HL-60 (cell line): ENCODE results near the gene PXK.

Experiments
- DNase-seq, 2 experiments: peaks; one replicate each; pipeline ENCODE4 v3.0.0-alpha.2; 2010 to 2020; ENCODE audit warnings: low read depth in 1 of 2, low spot score in 1 of 2
- H3K27ac ChIP-seq: fragments of 250-450 bp; sonication (Bioruptor Pico); replicated peaks from 2 replicates; pipeline ENCODE4 v1.5.1; 2020; ENCODE audit warnings: mild to moderate bottlenecking, moderate library complexity
- H3K27me3 ChIP-seq: fragments of 250-450 bp; sonication (Bioruptor Pico); 2 replicates; pipeline ENCODE4 v1.5.1; 2021; ENCODE audit warnings: mild to moderate bottlenecking, moderate library complexity; ENCODE audit not compliant: insufficient read depth, poor library complexity, severe bottlenecking
- H3K4me3 ChIP-seq: replicated peaks from 2 replicates; pipeline ENCODE4 v1.5.1; 2011; ENCODE audit warnings: mild to moderate bottlenecking, control low read depth, low read length; ENCODE audit not compliant: insufficient read depth
- GABPA ChIP-seq: IDR thresholded peaks from 2 replicates; pipeline ENCODE4 v1.6.1; 2012; ENCODE audit warnings: low read depth
- POLR2AphosphoS5 ChIP-seq: IDR thresholded peaks from 2 replicates; pipeline ENCODE4 v1.6.1; 2012; ENCODE audit warnings: low read depth
- SPI1 ChIP-seq: IDR thresholded peaks from 2 replicates; pipeline ENCODE4 v1.6.1; 2012; ENCODE audit warnings: low read depth, mild to moderate bottlenecking, borderline replicate concordance
- TF ChIP-seq, protein P1 (sequence below): IDR thresholded peaks from one replicate; pipeline ENCODE4 v1.5.1; 2011; ENCODE audit warnings: low read length, control low read depth, inconsistent platforms; ENCODE audit not compliant: insufficient read depth
- TF ChIP-seq, protein P2 (sequence below): IDR thresholded peaks from 2 replicates; pipeline ENCODE4 v1.6.1; 2012; ENCODE audit warnings: low read depth; ENCODE audit not compliant: insufficient replicate concordance

Gene PXK

DNA sequence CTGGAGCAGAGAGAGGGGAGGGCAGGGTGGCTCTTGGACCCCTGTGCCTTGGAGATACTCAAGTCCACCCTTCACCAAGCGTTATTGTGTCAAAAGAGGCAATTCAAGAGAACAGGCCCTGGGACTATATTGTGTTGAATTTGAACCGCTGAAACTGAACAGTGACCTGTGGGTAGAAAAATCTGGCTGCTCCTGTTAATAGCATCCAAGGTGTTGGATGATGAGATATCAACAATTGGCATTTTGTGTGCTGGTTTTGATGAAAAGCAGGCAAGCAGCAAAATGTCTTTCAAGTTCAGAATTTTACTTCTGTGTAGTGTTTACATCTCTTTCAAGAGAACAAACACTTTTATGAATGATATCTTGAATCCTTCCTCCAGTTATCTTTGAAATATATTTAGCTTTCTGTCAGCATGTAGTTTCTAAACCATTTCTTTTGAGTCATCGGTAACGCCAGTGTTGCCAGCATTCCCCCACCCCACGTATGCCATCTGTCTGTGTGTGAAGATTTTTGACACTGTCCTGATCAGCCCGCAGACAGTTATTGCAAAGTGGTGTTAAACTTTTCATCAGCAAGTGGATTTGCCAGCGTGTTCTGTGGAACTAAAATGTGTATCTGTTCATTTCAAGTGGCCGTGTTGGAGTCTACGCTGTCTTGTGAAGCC is 66.1 kb downstream of the PXK start:
- no peak for DNase-seq
- Histone ChIP-seq H3K4me3 (no peak overlapping the region), H3K27ac (no peak overlapping the region), H3K27me3 (no peaks in the 10 kb centered on the region)
- TF ChIP-seq POLR2AphosphoS5 = no peak
- no peak for TF ChIP-seq GABPA
- TF ChIP-seq, protein P1, sequence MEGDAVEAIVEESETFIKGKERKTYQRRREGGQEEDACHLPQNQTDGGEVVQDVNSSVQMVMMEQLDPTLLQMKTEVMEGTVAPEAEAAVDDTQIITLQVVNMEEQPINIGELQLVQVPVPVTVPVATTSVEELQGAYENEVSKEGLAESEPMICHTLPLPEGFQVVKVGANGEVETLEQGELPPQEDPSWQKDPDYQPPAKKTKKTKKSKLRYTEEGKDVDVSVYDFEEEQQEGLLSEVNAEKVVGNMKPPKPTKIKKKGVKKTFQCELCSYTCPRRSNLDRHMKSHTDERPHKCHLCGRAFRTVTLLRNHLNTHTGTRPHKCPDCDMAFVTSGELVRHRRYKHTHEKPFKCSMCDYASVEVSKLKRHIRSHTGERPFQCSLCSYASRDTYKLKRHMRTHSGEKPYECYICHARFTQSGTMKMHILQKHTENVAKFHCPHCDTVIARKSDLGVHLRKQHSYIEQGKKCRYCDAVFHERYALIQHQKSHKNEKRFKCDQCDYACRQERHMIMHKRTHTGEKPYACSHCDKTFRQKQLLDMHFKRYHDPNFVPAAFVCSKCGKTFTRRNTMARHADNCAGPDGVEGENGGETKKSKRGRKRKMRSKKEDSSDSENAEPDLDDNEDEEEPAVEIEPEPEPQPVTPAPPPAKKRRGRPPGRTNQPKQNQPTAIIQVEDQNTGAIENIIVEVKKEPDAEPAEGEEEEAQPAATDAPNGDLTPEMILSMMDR = no peak
- TF ChIP-seq, protein P2, sequence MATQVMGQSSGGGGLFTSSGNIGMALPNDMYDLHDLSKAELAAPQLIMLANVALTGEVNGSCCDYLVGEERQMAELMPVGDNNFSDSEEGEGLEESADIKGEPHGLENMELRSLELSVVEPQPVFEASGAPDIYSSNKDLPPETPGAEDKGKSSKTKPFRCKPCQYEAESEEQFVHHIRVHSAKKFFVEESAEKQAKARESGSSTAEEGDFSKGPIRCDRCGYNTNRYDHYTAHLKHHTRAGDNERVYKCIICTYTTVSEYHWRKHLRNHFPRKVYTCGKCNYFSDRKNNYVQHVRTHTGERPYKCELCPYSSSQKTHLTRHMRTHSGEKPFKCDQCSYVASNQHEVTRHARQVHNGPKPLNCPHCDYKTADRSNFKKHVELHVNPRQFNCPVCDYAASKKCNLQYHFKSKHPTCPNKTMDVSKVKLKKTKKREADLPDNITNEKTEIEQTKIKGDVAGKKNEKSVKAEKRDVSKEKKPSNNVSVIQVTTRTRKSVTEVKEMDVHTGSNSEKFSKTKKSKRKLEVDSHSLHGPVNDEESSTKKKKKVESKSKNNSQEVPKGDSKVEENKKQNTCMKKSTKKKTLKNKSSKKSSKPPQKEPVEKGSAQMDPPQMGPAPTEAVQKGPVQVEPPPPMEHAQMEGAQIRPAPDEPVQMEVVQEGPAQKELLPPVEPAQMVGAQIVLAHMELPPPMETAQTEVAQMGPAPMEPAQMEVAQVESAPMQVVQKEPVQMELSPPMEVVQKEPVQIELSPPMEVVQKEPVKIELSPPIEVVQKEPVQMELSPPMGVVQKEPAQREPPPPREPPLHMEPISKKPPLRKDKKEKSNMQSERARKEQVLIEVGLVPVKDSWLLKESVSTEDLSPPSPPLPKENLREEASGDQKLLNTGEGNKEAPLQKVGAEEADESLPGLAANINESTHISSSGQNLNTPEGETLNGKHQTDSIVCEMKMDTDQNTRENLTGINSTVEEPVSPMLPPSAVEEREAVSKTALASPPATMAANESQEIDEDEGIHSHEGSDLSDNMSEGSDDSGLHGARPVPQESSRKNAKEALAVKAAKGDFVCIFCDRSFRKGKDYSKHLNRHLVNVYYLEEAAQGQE = no peak

DNA sequence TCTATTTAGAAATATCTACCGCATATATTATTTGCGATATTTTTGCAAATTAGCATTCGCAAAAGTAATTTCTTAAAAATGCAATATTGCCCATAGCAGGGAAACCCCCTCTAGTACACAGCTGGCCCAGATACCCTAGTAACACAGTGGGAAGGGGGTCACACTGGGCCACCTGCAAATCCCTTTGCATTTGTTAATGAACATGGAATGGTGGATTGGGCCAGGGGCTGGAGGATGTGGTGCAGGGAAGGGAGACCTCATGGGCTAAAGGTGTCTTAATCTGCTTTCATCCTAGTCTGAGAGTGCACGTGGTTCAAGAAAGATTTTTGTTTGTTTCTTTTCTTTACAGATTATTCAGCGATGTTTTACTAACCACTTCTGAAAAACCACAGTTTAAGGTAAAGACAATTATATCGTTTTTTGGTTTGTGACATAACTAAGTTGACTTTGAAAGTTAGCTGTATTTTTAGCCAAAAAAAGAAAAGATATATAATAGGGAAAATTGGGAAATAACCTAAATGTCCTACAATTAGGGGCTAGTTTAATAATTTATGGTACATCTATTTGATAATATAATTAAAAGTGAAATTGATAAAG is 70.9 kb downstream of the PXK start:
- Histone ChIP-seq H3K4me3 (no peak overlapping the region), H3K27ac (no peak overlapping the region), H3K27me3 (no peaks in the 10 kb centered on the region)
- TF ChIP-seq GABPA (no peak), POLR2AphosphoS5 (no peak), SPI1 (no peak)
- TF ChIP-seq, protein P2 = no peak
- TF ChIP-seq, protein P1 = no peak
- no peak for DNase-seq

DNA sequence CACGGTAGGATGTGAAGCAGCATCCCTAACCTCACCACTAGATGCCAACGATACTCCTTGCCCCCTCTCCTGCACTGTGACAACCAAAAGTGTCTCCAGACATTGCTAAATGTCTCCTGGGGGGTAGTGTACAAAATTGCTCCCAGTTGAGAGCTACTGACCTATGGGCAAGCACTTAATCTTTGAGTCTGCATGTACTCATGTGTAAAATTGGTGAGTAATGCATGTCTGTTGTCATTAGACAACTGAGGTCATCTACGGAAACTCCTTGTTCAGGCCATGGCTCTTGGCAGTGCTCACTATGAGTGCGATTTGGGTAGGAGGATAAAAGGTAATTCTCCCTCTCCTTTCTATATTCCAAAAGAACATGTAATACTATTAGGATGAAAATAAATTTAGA is 71.7 kb downstream of the PXK start:
- H3K27me3 ChIP-seq = no peaks in the 10 kb centered on the region
- H3K27ac ChIP-seq = no peak overlapping the region
- no peak for DNase-seq
- TF ChIP-seq, protein P1 = no peak
- no peak for TF ChIP-seq POLR2AphosphoS5
- TF ChIP-seq SPI1 = no peak
- TF ChIP-seq, protein P2 = no peak
- no peak for TF ChIP-seq GABPA
- H3K4me3 ChIP-seq = no peak overlapping the region
